Ishikawa (cell line): ENCODE results near the gene ZBTB33.

Source experiments
- CEBPB ChIP-seq: IDR thresholded peaks from 2 replicates; pipeline ENCODE4 v1.6.1; 2012
- CREB1 ChIP-seq: IDR thresholded peaks from 2 replicates; pipeline ENCODE4 v1.6.1; 2012; ENCODE audit warnings: low read depth
- EGR1 ChIP-seq: IDR thresholded peaks from 2 replicates; pipeline ENCODE4 v1.6.1; 2012
- EP300 ChIP-seq: IDR thresholded peaks from 2 replicates; pipeline ENCODE4 v1.6.1; 2012; ENCODE audit warnings: borderline replicate concordance
- FOXM1 ChIP-seq: IDR thresholded peaks from 2 replicates; pipeline ENCODE4 v1.6.1; 2012; ENCODE audit warnings: low read depth, borderline replicate concordance
- NFIC ChIP-seq: IDR thresholded peaks from 2 replicates; pipeline ENCODE4 v1.6.1; 2012
- RAD21 ChIP-seq: IDR thresholded peaks from 2 replicates; pipeline ENCODE4 v1.6.1; 2012; ENCODE audit warnings: low read depth
- TAF1 ChIP-seq: IDR thresholded peaks from 2 replicates; pipeline ENCODE4 v1.6.1; 2012; ENCODE audit warnings: low read depth, mild to moderate bottlenecking
- TCF12 ChIP-seq: IDR thresholded peaks from 2 replicates; pipeline ENCODE4 v1.6.1; 2012; ENCODE audit warnings: low read depth
- TEAD4 ChIP-seq: IDR thresholded peaks from 2 replicates; pipeline ENCODE4 v1.6.1; 2012
- YY1 ChIP-seq: IDR thresholded peaks from 2 replicates; pipeline ENCODE4 v1.6.1; 2012; ENCODE audit warnings: low read depth
- ZBTB7A ChIP-seq: IDR thresholded peaks from 2 replicates; pipeline ENCODE4 v1.6.1; 2012; ENCODE audit warnings: low read depth
- TF ChIP-seq, protein P1 (sequence below): IDR thresholded peaks from 2 replicates; pipeline ENCODE4 v1.6.1; 2012
- TF ChIP-seq, protein P2 (sequence below): IDR thresholded peaks from 2 replicates; pipeline ENCODE4 v1.6.1; 2012
- TF ChIP-seq, protein P3 (sequence below): IDR thresholded peaks from 2 replicates; pipeline ENCODE4 v1.6.1; 2012; ENCODE audit warnings: low read depth, mild to moderate bottlenecking

The ZBTB33 gene

DNA sequence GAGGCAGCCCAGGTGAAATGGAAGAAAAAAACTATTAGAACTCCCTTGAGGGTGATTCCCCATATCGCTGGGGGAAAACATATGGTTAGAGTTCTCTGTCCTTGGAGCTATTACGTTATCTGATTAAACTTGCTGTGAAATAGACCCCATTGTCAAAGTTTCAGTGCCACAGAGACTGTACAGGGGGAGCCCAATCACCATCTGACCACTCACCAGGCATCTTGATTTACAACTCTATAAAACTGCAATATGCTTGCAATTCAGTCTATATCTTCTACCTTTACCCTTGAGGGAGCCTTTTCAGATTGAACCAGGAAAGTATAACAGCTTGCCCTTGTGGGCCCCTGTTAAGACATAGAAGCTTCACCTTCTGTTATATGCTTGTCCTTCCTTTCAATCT, 42.4 kb downstream of the ZBTB33 start:
- no peak for TF ChIP-seq YY1
- no peak for TF ChIP-seq EP300
- TF ChIP-seq RAD21, result no peak
- no peak for TF ChIP-seq NFIC
- TF ChIP-seq, protein P1, sequence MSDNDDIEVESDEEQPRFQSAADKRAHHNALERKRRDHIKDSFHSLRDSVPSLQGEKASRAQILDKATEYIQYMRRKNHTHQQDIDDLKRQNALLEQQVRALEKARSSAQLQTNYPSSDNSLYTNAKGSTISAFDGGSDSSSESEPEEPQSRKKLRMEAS, result no peak
- TF ChIP-seq FOXM1, result no peak
- TF ChIP-seq TCF12, result no peak
- no peak for TF ChIP-seq CEBPB
- no peak for TF ChIP-seq CREB1
- TF ChIP-seq ZBTB7A, result no peak
- TF ChIP-seq EGR1, result no peak
- TF ChIP-seq TEAD4, result no peak
- TF ChIP-seq, protein P2, sequence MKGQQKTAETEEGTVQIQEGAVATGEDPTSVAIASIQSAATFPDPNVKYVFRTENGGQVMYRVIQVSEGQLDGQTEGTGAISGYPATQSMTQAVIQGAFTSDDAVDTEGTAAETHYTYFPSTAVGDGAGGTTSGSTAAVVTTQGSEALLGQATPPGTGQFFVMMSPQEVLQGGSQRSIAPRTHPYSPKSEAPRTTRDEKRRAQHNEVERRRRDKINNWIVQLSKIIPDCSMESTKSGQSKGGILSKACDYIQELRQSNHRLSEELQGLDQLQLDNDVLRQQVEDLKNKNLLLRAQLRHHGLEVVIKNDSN, result no peak
- TF ChIP-seq TAF1, result no peak
- TF ChIP-seq, protein P3, sequence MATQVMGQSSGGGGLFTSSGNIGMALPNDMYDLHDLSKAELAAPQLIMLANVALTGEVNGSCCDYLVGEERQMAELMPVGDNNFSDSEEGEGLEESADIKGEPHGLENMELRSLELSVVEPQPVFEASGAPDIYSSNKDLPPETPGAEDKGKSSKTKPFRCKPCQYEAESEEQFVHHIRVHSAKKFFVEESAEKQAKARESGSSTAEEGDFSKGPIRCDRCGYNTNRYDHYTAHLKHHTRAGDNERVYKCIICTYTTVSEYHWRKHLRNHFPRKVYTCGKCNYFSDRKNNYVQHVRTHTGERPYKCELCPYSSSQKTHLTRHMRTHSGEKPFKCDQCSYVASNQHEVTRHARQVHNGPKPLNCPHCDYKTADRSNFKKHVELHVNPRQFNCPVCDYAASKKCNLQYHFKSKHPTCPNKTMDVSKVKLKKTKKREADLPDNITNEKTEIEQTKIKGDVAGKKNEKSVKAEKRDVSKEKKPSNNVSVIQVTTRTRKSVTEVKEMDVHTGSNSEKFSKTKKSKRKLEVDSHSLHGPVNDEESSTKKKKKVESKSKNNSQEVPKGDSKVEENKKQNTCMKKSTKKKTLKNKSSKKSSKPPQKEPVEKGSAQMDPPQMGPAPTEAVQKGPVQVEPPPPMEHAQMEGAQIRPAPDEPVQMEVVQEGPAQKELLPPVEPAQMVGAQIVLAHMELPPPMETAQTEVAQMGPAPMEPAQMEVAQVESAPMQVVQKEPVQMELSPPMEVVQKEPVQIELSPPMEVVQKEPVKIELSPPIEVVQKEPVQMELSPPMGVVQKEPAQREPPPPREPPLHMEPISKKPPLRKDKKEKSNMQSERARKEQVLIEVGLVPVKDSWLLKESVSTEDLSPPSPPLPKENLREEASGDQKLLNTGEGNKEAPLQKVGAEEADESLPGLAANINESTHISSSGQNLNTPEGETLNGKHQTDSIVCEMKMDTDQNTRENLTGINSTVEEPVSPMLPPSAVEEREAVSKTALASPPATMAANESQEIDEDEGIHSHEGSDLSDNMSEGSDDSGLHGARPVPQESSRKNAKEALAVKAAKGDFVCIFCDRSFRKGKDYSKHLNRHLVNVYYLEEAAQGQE, result no peak

DNA sequence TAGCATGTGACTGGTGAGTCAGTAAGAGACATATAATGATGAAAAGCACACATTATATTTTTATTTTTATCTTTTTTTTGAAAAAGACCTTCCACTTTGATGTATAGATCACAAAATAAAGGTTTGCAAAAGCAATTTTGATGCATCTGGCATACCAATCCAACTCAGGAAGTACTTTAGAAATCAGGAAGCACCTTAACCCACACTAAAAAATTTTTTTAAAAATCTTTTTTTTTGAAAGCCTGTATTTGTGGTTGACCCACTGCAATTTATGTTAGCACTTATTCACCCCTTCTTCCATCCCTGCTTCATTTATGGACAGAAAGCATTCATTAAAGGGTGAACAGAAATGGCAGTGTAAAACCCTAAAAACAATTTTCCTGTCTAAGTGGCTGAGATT, 44.0 kb downstream of the ZBTB33 start:
- TF ChIP-seq TAF1, result no peak
- TF ChIP-seq, protein P1, result no peak

DNA sequence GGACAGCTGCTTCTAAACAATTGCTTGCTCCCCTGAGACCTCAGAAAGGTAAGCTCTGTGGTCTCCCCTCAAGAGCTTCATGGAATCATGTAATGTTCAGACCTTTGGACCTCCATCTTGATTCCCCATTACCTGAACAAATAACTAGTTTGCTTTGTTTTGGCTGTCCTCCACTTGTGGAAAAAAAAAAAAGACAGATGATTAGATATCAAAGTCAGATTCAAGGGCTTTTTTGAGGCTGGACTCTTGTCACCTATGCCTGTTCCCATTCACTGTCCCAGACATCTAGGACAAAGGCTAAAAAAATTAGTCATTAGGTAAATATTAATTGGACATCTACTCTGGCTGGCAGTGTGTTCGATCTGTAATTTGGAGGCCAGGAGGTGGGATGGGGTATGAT, 47.3 kb downstream of the ZBTB33 start:
- TF ChIP-seq TEAD4 (no peak), EGR1 (no peak), TAF1 (no peak), CEBPB (no peak), NFIC (no peak), EP300 (no peak), YY1 (no peak), ZBTB7A (no peak), FOXM1 (no peak), RAD21 (no peak)
- TF ChIP-seq, protein P3, result no peak
- TF ChIP-seq, protein P1, result no peak

DNA sequence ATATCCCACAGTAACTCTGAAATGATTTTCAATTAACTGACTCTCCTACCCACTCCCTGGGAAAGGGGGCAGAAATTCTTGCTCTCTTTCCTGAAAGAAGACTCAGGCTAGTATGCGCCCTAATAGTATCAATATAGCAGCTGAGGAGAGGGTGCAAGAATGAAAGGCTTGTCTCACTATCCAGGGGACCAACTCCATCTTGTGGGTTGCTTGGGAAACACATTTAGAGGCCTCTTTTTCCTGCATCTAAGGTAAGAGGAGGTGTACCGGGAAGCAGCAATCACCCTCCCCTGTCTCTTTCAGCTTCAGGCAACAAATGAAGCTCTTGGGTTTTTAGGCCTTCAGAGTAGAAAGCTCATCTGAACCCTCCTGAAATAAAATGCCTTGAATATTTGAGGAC, 49.3 kb downstream of the ZBTB33 start:
- no peak for TF ChIP-seq CEBPB
- no peak for TF ChIP-seq FOXM1
- no peak for TF ChIP-seq EP300
- TF ChIP-seq, protein P3, result no peak
- no peak for TF ChIP-seq EGR1
- no peak for TF ChIP-seq NFIC
- TF ChIP-seq, protein P2, result no peak
- TF ChIP-seq TEAD4, result no peak
- TF ChIP-seq, protein P1, result no peak

DNA sequence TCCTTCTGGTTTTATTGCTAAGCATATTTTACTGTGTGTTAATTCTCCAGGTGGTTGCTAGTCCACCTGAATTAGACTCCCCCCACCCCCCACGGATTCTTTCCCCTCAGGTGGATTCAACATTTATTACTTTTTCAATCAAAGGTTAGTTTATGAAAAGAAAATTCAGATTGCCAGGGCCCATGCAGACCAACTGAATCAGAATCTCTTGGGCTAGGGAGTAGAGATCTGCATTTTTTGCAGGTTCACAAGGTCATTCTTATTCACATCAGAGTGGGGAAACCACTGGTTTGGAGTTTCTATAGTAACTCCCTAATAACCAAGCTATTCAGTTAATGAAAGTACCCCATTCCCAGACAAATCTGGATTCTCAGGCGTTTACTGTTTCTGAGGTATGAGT, 50.9 kb downstream of the ZBTB33 start:
- TF ChIP-seq TEAD4 (no peak), TCF12 (no peak), YY1 (no peak), RAD21 (no peak)
- TF ChIP-seq, protein P1, result no peak
